Endothelial cell of umbilical vein (primary cell): ENCODE data around the gene ZFYVE28. TPM values are rescaled to one million over a fixed set of nuclear protein-coding genes. Genes with fewer than 3 reads are reported as not detected.

ENCODE experiments used
- BruUV-seq: library from RNA; stranded (reverse); fragments of 400-500 nt; replicated peaks from 2 replicates; lab custom pipeline; 2021; lab: Mats Ljungman, UMichigan
- CTCF ChIA-PET: fragments of 300-600, 350-600 bp; sonication (Branson Sonifier 250); formaldehyde crosslinking; loops from one replicate; lab custom pipeline; 2021; ENCODE audit warnings: antibody characterized with exemption, inconsistent platforms; lab: Charles Lee
- POLR2A ChIA-PET: fragments of 300-600, 350-600 bp; sonication (Branson Sonifier 250); formaldehyde crosslinking; loops from one replicate; lab custom pipeline; 2021; ENCODE audit warnings: antibody characterized with exemption, inconsistent platforms; lab: Charles Lee
- DNase-seq: peaks from one replicate; pipeline ENCODE4 v3.0.0-alpha.2; 2011; ENCODE audit warnings: low read depth, low spot score
- FAIRE-seq: peaks from 2 replicates; lab custom pipeline; 2011; peaks lifted over from hg19 to GRCh38; lab: Jason Lieb, UNC
- H2AFZ ChIP-seq: 2 replicates; pipeline ENCODE4 v1.6.0; 2012; ENCODE audit warnings: low read depth, low read length, control low read depth, inconsistent platforms
- H3K27ac ChIP-seq: 2 replicates; pipeline ENCODE4 v1.5.1; 2011; ENCODE audit warnings: low read depth, mild to moderate bottlenecking, control low read depth, low read length, moderate library complexity; ENCODE audit not compliant: insufficient read depth
- H3K27me3 ChIP-seq, 2 experiments: 2 replicates each; pipeline versions ENCODE4 v1.6.0 to v1.6.1; 2011; ENCODE audit warnings: low read length in 2 of 2, mixed read lengths in 1 of 2; ENCODE audit not compliant: control insufficient read depth in 2 of 2, insufficient read depth in 2 of 2
- H3K36me3 ChIP-seq, 2 experiments: 2 replicates in 1 of 2; 3 replicates in 1 of 2; pipeline ENCODE4 v1.5.1; 2011; ENCODE audit warnings: low read length in 2 of 2, mild to moderate bottlenecking in 1 of 2, moderate library complexity in 1 of 2; ENCODE audit not compliant: control insufficient read depth in 2 of 2, insufficient read depth in 2 of 2; ENCODE audit errors: extremely low read depth in 1 of 2
- H3K4me1 ChIP-seq: 3 replicates; pipeline ENCODE4 v1.5.1; 2011; ENCODE audit warnings: mild to moderate bottlenecking, low read length; ENCODE audit not compliant: control insufficient read depth, insufficient read depth; ENCODE audit errors: extremely low read depth
- H3K4me2 ChIP-seq: 2 replicates; pipeline ENCODE4 v1.6.1; 2011; ENCODE audit warnings: low read length, control low read depth, mixed read lengths; ENCODE audit not compliant: insufficient read depth
- H3K4me3 ChIP-seq, 3 experiments: fragments of 200-600 bp in 1 of 3; sonication (generic), shearing (Covaris generic) in 1 of 3; replicated peaks in 1 of 3; 2 replicates each; pipeline ENCODE4 v1.5.1; 2011 to 2016; ENCODE audit warnings: control low read depth in 3 of 3, low read length in 3 of 3, mild to moderate bottlenecking in 2 of 3, inconsistent platforms in 1 of 3, low read depth in 1 of 3, moderate library complexity in 1 of 3; ENCODE audit not compliant: insufficient read depth in 1 of 3
- H3K79me2 ChIP-seq: 2 replicates; pipeline ENCODE4 v1.6.0; 2012; ENCODE audit warnings: low read length, inconsistent platforms; ENCODE audit not compliant: control insufficient read depth, insufficient read depth
- H3K9ac ChIP-seq: replicated peaks from 2 replicates; pipeline ENCODE3; 2011; ENCODE audit warnings: low read length, control low read depth; ENCODE audit not compliant: insufficient read depth; ENCODE audit errors: extremely low read depth
- H3K9me1 ChIP-seq: replicated peaks from 3 replicates; pipeline ENCODE4 v1.6.0; 2011; ENCODE audit warnings: mild to moderate bottlenecking, low read length; ENCODE audit not compliant: control insufficient read depth, insufficient read depth; ENCODE audit errors: extremely low read depth
- H3K9me3 ChIP-seq: replicated peaks from 2 replicates; pipeline ENCODE4 v1.5.1; 2012; ENCODE audit warnings: low read length, inconsistent platforms; ENCODE audit not compliant: control insufficient read depth, insufficient read depth
- H4K20me1 ChIP-seq: replicated peaks from 2 replicates; pipeline ENCODE3; 2011; ENCODE audit warnings: mild to moderate bottlenecking, low read length; ENCODE audit not compliant: control insufficient read depth, insufficient read depth; ENCODE audit errors: extremely low read depth
- CTCF ChIP-seq, 2 donors: IDR thresholded peaks; 1 replicate in 1 of 2; 2 replicates in 1 of 2; pipeline ENCODE4 v1.5.1; 2011; ENCODE audit warnings: low read length in 2 of 2, mild to moderate bottlenecking in 2 of 2, moderate library complexity in 2 of 2, control low read depth in 1 of 2, inconsistent platforms in 1 of 2, low read depth in 1 of 2; ENCODE audit not compliant: insufficient read depth in 1 of 2; ENCODE audit errors: extremely low read depth in 1 of 2
- EZH2 ChIP-seq: IDR thresholded peaks from 2 replicates; pipeline ENCODE4 v1.6.1; 2012; ENCODE audit warnings: borderline replicate concordance, low read depth, mild to moderate bottlenecking, moderate library complexity, low read length, inconsistent platforms; ENCODE audit not compliant: severe bottlenecking
- FOS ChIP-seq: IDR thresholded peaks from 2 replicates; pipeline ENCODE4 v1.6.1; 2011; ENCODE audit warnings: mild to moderate bottlenecking, low read length, moderate library complexity, borderline replicate concordance; ENCODE audit not compliant: insufficient read depth
- GATA2 ChIP-seq: IDR thresholded peaks from 2 replicates; pipeline ENCODE4 v1.7.0; 2011; ENCODE audit warnings: low read depth, mild to moderate bottlenecking, moderate library complexity, mixed read lengths, low read length; ENCODE audit not compliant: insufficient read length, insufficient read depth
- JUN ChIP-seq: IDR thresholded peaks from 2 replicates; pipeline ENCODE4 v1.6.1; 2011; ENCODE audit warnings: borderline replicate concordance, low read depth; ENCODE audit not compliant: insufficient read length, insufficient read depth
- MAX ChIP-seq: IDR thresholded peaks from 2 replicates; pipeline ENCODE4 v1.6.1; 2011; ENCODE audit not compliant: insufficient read depth, insufficient read length
- MYC ChIP-seq: IDR thresholded peaks from one replicate; pipeline ENCODE4 v1.6.1; 2011; ENCODE audit warnings: mild to moderate bottlenecking, low read depth, low read length
- POLR2A ChIP-seq: IDR thresholded peaks from 2 replicates; pipeline ENCODE4 v1.6.1; 2012; ENCODE audit warnings: low read depth, mild to moderate bottlenecking, control low read depth, low read length
- POLR2AphosphoS5 ChIP-seq: IDR thresholded peaks from 2 replicates; pipeline ENCODE4 v1.6.1; 2012; ENCODE audit warnings: low read depth, mild to moderate bottlenecking, control low read depth, low read length, moderate library complexity; ENCODE audit not compliant: insufficient read depth
- dilution Hi-C: fragments of 300-500 bp; cut with MboI; formaldehyde crosslinking; loops from one replicate; pipeline ENCODE4 v1.15.0; 2019; ENCODE audit warnings: low sequenced_read_pairs; ENCODE audit not compliant: extremely low pct_ligation_motif_present
- intact Hi-C: fragments of 100-400 bp; cut with micrococcal nuclease; formaldehyde crosslinking; loops from one replicate; pipeline ENCODE4 v1.10.0; 2022
- polyA plus RNA-seq, 4 experiments: library from polyadenylated mRNA; depleted of rRNA in 3 of 4; stranded (reverse) in 3 of 4; unstranded in 1 of 4; fragments of >200 nt; gene quantifications; 2 replicates each; pipeline versions ENCODE4 v1.2.1 to v1.2.3, GENCODE V29; 2011 to 2012; ENCODE audit warnings: missing spikeins in 1 of 4
- total RNA-seq: library from RNA; stranded (reverse); gene quantifications from 2 replicates; pipeline ENCODE4 v1.2.3, GENCODE V29; 2021

ZFYVE28 gene
- total and polyA plus RNA-seq, 2 donors (not counting 3 experiments of a cell fraction or from before 2014, with no cell fraction given), result 5.8 to 7.1 TPM

GRCh38 chr4:2304321-2304876 lies 114.0 kb downstream of the ZFYVE28 start:
- no peak overlapping the region for H3K4me2 ChIP-seq
- DNase-seq, result no peak
- no peaks in the 10 kb centered on the region for H3K9me1 ChIP-seq
- no peaks in the 10 kb centered on the region for H3K27me3 ChIP-seq
- H3K36me3 ChIP-seq, result no peaks in the 10 kb centered on the region
- H3K27ac ChIP-seq, result no peak overlapping the region
- dilution Hi-C loops, result no loop called here
- no peak overlapping the region for H2AFZ ChIP-seq
- H4K20me1 ChIP-seq, result no peaks in the 10 kb centered on the region
- FAIRE-seq, result no peak
- no peak for TF ChIP-seq JUN
- ChIA-PET POLR2A (no interaction called here), CTCF (interaction anchor here (0.8 kb wide), 1 partner anchor 16 kb away, joined by 3 read pairs; no protein-coding TSS in a partner anchor)
- H3K9me3 ChIP-seq, result no peaks in the 10 kb centered on the region
- intact Hi-C loops, result no loop called here
- H3K9ac ChIP-seq, result no peak overlapping the region
- H3K79me2 ChIP-seq, result no peaks in the 10 kb centered on the region
- no peak overlapping the region for H3K4me3 ChIP-seq
- BruUV-seq, result no TSS peak
- H3K4me1 ChIP-seq, result no peaks in the 10 kb centered on the region

GRCh38 chr4:2303686-2304320 lies 114.6 kb downstream of the ZFYVE28 start:
- Histone ChIP-seq H3K9me1 (no peaks in the 10 kb centered on the region), H3K4me3 (no peak overlapping the region), H3K27ac (no peak overlapping the region), H3K27me3 (no peaks in the 10 kb centered on the region), H3K4me2 (no peak overlapping the region), H4K20me1 (no peaks in the 10 kb centered on the region), H3K36me3 (no peaks in the 10 kb centered on the region), H3K4me1 (no peaks in the 10 kb centered on the region), H3K9me3 (no peaks in the 10 kb centered on the region), H3K79me2 (no peaks in the 10 kb centered on the region), H3K9ac (no peak overlapping the region), H2AFZ (no peak overlapping the region)
- intact Hi-C loops, result no loop called here
- no peak for FAIRE-seq
- TF ChIP-seq MAX, result no peak
- no peak for TF ChIP-seq CTCF (IDR thresholded peaks at IDR 0.05; ENCODE audit: extremely low read depth in 1 of 2, insufficient read depth in 1 of 2, low read depth in 1 of 2, low read length in 2 of 2)
- TF ChIP-seq EZH2, result no peak
- TF ChIP-seq GATA2, result no peak
- TF ChIP-seq FOS, result no peak
- no peak for TF ChIP-seq POLR2A
- TF ChIP-seq JUN, result no peak
- TF ChIP-seq POLR2AphosphoS5, result no peak
- no peak for TF ChIP-seq MYC
- POLR2A ChIA-PET, result no interaction called here
- CTCF ChIA-PET, result no interaction called here
- dilution Hi-C loops, result no loop called here
- BruUV-seq, result no TSS peak
- DNase-seq, result no peak
